CD4-positive, alpha-beta T cell (primary cell): ENCODE results near the gene MCC. TPM values are rescaled to one million over a fixed set of nuclear protein-coding genes. Genes with fewer than 3 reads are reported as not detected.
A peak's percentile ranks its signal among the peaks of the same experiment; 100 is the strongest.

ENCODE experiments used
- ATAC-seq: fragments of 200-7000 bp; cut with Tn5 transposase; one replicate; pipeline ENCODE4 v1.10.0; 2022; ENCODE audit warnings: mild to moderate bottlenecking; ENCODE audit not compliant: poor library complexity
- CTCF ChIA-PET: fragments of 350-600 bp; sonication (Branson Sonifier 250); formaldehyde crosslinking; loops from one replicate; lab custom pipeline; 2021; ENCODE audit warnings: antibody characterized with exemption, inconsistent platforms; lab: Charles Lee
- POLR2A ChIA-PET: fragments of 350-600 bp; sonication (Branson Sonifier 250); formaldehyde crosslinking; loops from one replicate; lab custom pipeline; 2021; ENCODE audit warnings: antibody characterized with exemption, inconsistent platforms; lab: Charles Lee
- DNase-seq, 14 experiments: peaks; one replicate each; pipeline ENCODE4 v3.0.0-alpha.2; 2013 to 2020; ENCODE audit warnings: mixed read lengths in 2 of 14
- H3K27ac ChIP-seq, 2 donors: one replicate each; pipeline versions ENCODE4 v1.5.1 to v1.7.0; 2013; ENCODE audit warnings: low read length in 2 of 2, low read depth in 1 of 2, mild to moderate bottlenecking in 1 of 2
- H3K27me3 ChIP-seq, 2 experiments: 1 replicate in 1 of 2; 2 replicates in 1 of 2; pipeline versions ENCODE4 v1.6.1 to v1.7.0; 2013; ENCODE audit warnings: low read length in 2 of 2, control low read depth in 1 of 2, mild to moderate bottlenecking in 1 of 2, moderate library complexity in 1 of 2; ENCODE audit not compliant: insufficient read depth in 2 of 2, control insufficient read depth in 1 of 2
- H3K36me3 ChIP-seq: one replicate; pipeline ENCODE4 v1.6.1; 2013; ENCODE audit warnings: low read length, control low read depth; ENCODE audit not compliant: insufficient read depth
- H3K4me1 ChIP-seq: one replicate; pipeline ENCODE4 v1.6.1; 2013; ENCODE audit warnings: low read length, control low read depth; ENCODE audit not compliant: insufficient read depth
- H3K4me3 ChIP-seq: one replicate; pipeline ENCODE4 v1.5.1; 2013; ENCODE audit warnings: mild to moderate bottlenecking, low read length, moderate library complexity
- H3K9me3 ChIP-seq, 2 experiments: 1 replicate in 1 of 2; 2 replicates in 1 of 2; pipeline versions ENCODE4 v1.6.1 to v1.7.0; 2013; ENCODE audit warnings: low read length in 2 of 2, mild to moderate bottlenecking in 2 of 2, control low read depth in 1 of 2, moderate library complexity in 1 of 2; ENCODE audit not compliant: control insufficient read depth in 1 of 2, insufficient read depth in 1 of 2
- H3K27ac Mint-ChIP-seq: one replicate; pipeline ENCODE4 v1.8.0; 2020; ENCODE audit warnings: mixed read lengths
- H3K27me3 Mint-ChIP-seq: one replicate; pipeline ENCODE4 v1.8.0; 2021; ENCODE audit warnings: mixed read lengths
- H3K36me3 Mint-ChIP-seq: one replicate; pipeline ENCODE4 v1.8.0; 2021; ENCODE audit warnings: low read depth, mixed read lengths
- H3K4me1 Mint-ChIP-seq: one replicate; pipeline ENCODE4 v1.8.0; 2021; ENCODE audit warnings: low read depth, mixed read lengths
- H3K4me3 Mint-ChIP-seq: one replicate; pipeline ENCODE4 v1.8.0; 2020; ENCODE audit warnings: mild to moderate bottlenecking, mixed read lengths
- H3K9me3 Mint-ChIP-seq: one replicate; pipeline ENCODE4 v1.8.0; 2020; ENCODE audit warnings: mixed read lengths
- intact Hi-C, 2 experiments: fragments of 100-400 bp; cut with DNase I in 1 of 2; cut with micrococcal nuclease in 1 of 2; formaldehyde crosslinking; loops; one replicate each; pipeline versions ENCODE4 v1.15.1 to v1.9.0; 2023 to 2025; cut with DNase I, micrococcal nuclease
- total RNA-seq, 174 experiments: library from RNA in 2 of 174; stranded (reverse) in 2 of 174; gene quantifications; one replicate each; pipeline ENCODE4 v1.2.3 and lab custom pipeline; 2021 to 2026
- TF ChIP-seq, protein P1 (sequence below): fragments of 200-600 bp; IDR thresholded peaks from one replicate; pipeline ENCODE4 v1.8.0; 2022; ENCODE audit warnings: antibody characterized with exemption, mild to moderate bottlenecking

Gene MCC
- total RNA-seq, 2 experiments from 2014 or later = 3.2 to 3.3 TPM

DNA sequence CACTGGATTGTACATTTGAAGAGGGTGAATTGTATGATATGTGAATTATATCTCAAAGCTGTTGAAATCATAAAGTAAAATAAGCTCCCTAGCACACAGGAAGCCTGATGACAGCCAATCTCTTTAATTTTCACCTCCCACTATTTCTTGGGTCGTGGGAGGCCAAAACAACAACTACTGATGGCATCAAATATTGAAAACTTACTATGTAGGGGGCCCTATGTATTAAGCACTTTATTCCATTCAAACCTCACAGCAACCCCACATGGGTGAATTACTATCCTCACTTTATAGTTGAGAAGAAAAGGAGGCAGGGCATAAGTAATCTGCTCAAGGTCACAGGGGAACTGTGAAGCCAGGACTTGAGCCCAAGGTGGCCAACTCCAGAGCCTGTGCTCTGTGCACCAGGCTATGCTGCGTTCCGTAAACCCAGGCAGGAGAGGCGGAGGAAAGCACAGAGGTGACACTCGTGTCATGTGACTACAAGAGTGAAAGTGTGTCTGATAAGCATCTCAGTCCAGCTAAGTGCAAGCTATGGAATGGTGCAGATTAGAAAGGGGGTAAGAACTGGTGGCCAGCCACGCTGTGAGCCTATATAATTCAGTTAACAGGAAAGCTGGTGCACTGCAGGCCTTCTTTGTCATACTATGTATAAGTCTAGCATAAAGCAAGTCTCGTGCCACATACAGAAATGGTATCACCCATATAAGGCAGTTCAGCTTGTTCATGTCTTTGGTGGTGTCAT is 290.6 kb downstream of the MCC start:
- intact Hi-C loops = no loop called here
- H3K4me3 Mint-ChIP-seq = no peak overlapping the region
- H3K4me1 Mint-ChIP-seq = no peaks in the 10 kb centered on the region
- Histone ChIP-seq H3K4me1 (no peaks in the 10 kb centered on the region), H3K27ac (no peak overlapping the region), H3K4me3 (no peak overlapping the region), H3K9me3 (no peaks in the 10 kb centered on the region), H3K27me3 (no peaks in the 10 kb centered on the region), H3K36me3 (no peaks in the 10 kb centered on the region)
- TF ChIP-seq, protein P1, sequence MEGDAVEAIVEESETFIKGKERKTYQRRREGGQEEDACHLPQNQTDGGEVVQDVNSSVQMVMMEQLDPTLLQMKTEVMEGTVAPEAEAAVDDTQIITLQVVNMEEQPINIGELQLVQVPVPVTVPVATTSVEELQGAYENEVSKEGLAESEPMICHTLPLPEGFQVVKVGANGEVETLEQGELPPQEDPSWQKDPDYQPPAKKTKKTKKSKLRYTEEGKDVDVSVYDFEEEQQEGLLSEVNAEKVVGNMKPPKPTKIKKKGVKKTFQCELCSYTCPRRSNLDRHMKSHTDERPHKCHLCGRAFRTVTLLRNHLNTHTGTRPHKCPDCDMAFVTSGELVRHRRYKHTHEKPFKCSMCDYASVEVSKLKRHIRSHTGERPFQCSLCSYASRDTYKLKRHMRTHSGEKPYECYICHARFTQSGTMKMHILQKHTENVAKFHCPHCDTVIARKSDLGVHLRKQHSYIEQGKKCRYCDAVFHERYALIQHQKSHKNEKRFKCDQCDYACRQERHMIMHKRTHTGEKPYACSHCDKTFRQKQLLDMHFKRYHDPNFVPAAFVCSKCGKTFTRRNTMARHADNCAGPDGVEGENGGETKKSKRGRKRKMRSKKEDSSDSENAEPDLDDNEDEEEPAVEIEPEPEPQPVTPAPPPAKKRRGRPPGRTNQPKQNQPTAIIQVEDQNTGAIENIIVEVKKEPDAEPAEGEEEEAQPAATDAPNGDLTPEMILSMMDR = no peak
- no peaks in the 10 kb centered on the region for H3K36me3 Mint-ChIP-seq
- no peaks in the 10 kb centered on the region for H3K27me3 Mint-ChIP-seq
- ChIA-PET POLR2A (interaction anchor here (0.6 kb wide), 1 partner anchor 42 kb away, joined by 3 read pairs; no protein-coding TSS in a partner anchor), CTCF (no interaction called here)
- no peak for ATAC-seq
- no peak overlapping the region for H3K27ac Mint-ChIP-seq
- H3K9me3 Mint-ChIP-seq = peaks cover 3% of the 10 kb centered on the region
- peak in 1 of 14 experiments; percentile 12 for DNase-seq

DNA sequence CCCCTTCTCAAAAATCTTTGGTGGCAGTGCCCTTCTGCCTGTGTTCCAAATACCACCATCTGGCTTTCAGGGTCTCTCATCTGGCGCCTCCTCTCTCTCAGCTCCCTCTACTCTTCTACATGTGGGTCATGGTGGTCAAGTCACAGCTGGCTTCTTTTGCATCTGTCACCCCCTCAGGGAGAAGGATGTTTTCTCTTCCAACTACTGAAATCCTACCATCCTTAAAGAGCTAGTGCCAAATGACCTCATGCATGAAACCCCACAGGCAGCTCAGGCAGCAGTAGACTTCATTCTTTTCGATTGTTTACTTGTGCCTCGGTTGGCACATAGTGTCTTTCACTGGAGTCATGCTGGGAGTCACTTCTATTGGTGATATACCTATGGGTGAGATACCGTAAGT is 292.5 kb downstream of the MCC start:
- H3K27ac ChIP-seq = no peak overlapping the region
- no peaks in the 10 kb centered on the region for H3K36me3 Mint-ChIP-seq
- no peaks in the 10 kb centered on the region for H3K4me1 ChIP-seq
- no peaks in the 10 kb centered on the region for H3K27me3 Mint-ChIP-seq
- no peak overlapping the region for H3K4me3 ChIP-seq
- DNase-seq (no peak), ATAC-seq (no peak)
- no peak overlapping the region for H3K27ac Mint-ChIP-seq
- H3K9me3 Mint-ChIP-seq = peaks cover 3% of the 10 kb centered on the region
- POLR2A ChIA-PET = no interaction called here
- H3K4me3 Mint-ChIP-seq = no peak overlapping the region
- no peaks in the 10 kb centered on the region for H3K4me1 Mint-ChIP-seq
- no peaks in the 10 kb centered on the region for H3K36me3 ChIP-seq
- intact Hi-C loops = no loop called here
- H3K27me3 ChIP-seq = no peaks in the 10 kb centered on the region
- no peaks in the 10 kb centered on the region for H3K9me3 ChIP-seq
- TF ChIP-seq, protein P1 = no peak
- CTCF ChIA-PET = no interaction called here

DNA sequence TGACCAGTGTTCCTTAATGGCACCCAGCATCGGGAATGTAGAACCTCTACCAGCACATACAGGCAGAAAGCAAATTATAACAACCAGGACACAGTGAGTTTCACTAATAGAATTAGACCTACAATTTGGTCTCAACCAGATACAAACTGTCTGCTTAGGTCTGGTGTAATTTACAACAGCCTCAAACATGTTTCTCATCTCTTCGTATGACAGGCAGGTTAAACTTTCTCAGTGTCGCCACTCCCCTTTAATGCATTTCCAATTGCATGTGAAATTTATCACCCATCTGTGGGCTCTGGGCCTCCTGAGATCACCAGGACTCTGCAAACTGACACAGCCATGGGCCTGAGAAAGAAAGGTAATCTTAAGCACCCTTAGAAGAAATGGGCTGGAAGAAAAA is 293.0 kb downstream of the MCC start:
- DNase-seq (no peak), ATAC-seq (no peak)
- H3K9me3 ChIP-seq = no peaks in the 10 kb centered on the region
- POLR2A ChIA-PET = no interaction called here
- CTCF ChIA-PET = no interaction called here
- Mint-ChIP-seq H3K27me3 (no peaks in the 10 kb centered on the region), H3K4me1 (no peaks in the 10 kb centered on the region), H3K27ac (no peak overlapping the region), H3K9me3 (peaks cover 3% of the 10 kb centered on the region), H3K36me3 (no peaks in the 10 kb centered on the region), H3K4me3 (no peak overlapping the region)
- TF ChIP-seq, protein P1 = no peak
- no peaks in the 10 kb centered on the region for H3K36me3 ChIP-seq
- no peaks in the 10 kb centered on the region for H3K4me1 ChIP-seq
- no peaks in the 10 kb centered on the region for H3K27me3 ChIP-seq
- no peak overlapping the region for H3K27ac ChIP-seq
- no peak overlapping the region for H3K4me3 ChIP-seq
- intact Hi-C loops = no loop called here
